ENCODE results near the gene SLC25A52. TPM values are rescaled to one million over a fixed set of nuclear protein-coding genes. Genes with fewer than 3 reads are reported as not detected.

The SLC25A52 gene
- total and polyA plus RNA-seq, 2 donors (not counting 3 experiments of a cell fraction or from before 2014, with no cell fraction given), result 0.06 TPM; not detected in 1

- dilution Hi-C loops (cut with MboI; ENCODE audit: extremely low pct_ligation_motif_present, low sequenced_read_pairs), result no loop called here
- no TSS peak for BruUV-seq (replicated peaks)
Observed at GRCh38 chr18:31774962-31775361, 14.3 kb upstream of the SLC25A52 start.

More at GRCh38 chr18:31774962-31775361, 14.3 kb upstream of the SLC25A52 start:
- ChIA-PET CTCF (no interaction called here), POLR2A (no interaction called here)
- no peak for DNase-seq (ENCODE audit: low read depth, low spot score)
- H3K36me3 ChIP-seq (ENCODE audit: control insufficient read depth in 2 of 2, extremely low read depth in 1 of 2, insufficient read depth in 2 of 2, low read length in 2 of 2), result no peaks in the 10 kb centered on the region
- no peak overlapping the region for H2AFZ ChIP-seq (ENCODE audit: low read depth, low read length)
- intact Hi-C loops (cut with micrococcal nuclease), result no loop called here
- H3K27me3 ChIP-seq (ENCODE audit: control insufficient read depth in 2 of 2, insufficient read depth in 2 of 2, low read length in 2 of 2), result no peaks in the 10 kb centered on the region
- H4K20me1 ChIP-seq (replicated peaks; ENCODE audit: control insufficient read depth, extremely low read depth, insufficient read depth, low read length), result no peaks in the 10 kb centered on the region
- H3K79me2 ChIP-seq (ENCODE audit: control insufficient read depth, insufficient read depth, low read length), result no peaks in the 10 kb centered on the region
- H3K27ac ChIP-seq (ENCODE audit: insufficient read depth, low read depth, low read length), result no peak overlapping the region
- no peak overlapping the region for H3K9ac ChIP-seq (replicated peaks; ENCODE audit: extremely low read depth, insufficient read depth, low read length)
- no peaks in the 10 kb centered on the region for H3K4me1 ChIP-seq (ENCODE audit: control insufficient read depth, extremely low read depth, insufficient read depth, low read length)
- H3K4me2 ChIP-seq (ENCODE audit: insufficient read depth, low read length), result no peak overlapping the region
- FAIRE-seq, result no peak
- no peak overlapping the region for H3K4me3 ChIP-seq (replicated peaks in 1 of 3; ENCODE audit: insufficient read depth in 1 of 3, low read depth in 1 of 3, low read length in 3 of 3)
- TF ChIP-seq MAX (IDR thresholded peaks at IDR 0.05; ENCODE audit: insufficient read depth, insufficient read length) (no peak), MYC (IDR thresholded peaks at IDR 0.05; ENCODE audit: low read depth, low read length) (no peak), FOS (IDR thresholded peaks at IDR 0.05; ENCODE audit: borderline replicate concordance, insufficient read depth, low read length) (no peak), GATA2 (IDR thresholded peaks at IDR 0.05; ENCODE audit: insufficient read depth, insufficient read length, low read depth, low read length) (no peak), JUN (IDR thresholded peaks at IDR 0.05; ENCODE audit: borderline replicate concordance, insufficient read depth, insufficient read length, low read depth) (no peak), EZH2 (IDR thresholded peaks at IDR 0.05; ENCODE audit: borderline replicate concordance, low read depth, low read length, severe bottlenecking) (no peak), CTCF (IDR thresholded peaks at IDR 0.05; ENCODE audit: extremely low read depth in 1 of 2, insufficient read depth in 1 of 2, low read depth in 1 of 2, low read length in 2 of 2) (no peak)
- H3K9me3 ChIP-seq (replicated peaks; ENCODE audit: control insufficient read depth, insufficient read depth, low read length), result no peaks in the 10 kb centered on the region
- H3K9me1 ChIP-seq (replicated peaks; ENCODE audit: control insufficient read depth, extremely low read depth, insufficient read depth, low read length), result no peaks in the 10 kb centered on the region
